ENCODE data around the gene CLDN22. TPM values are rescaled to one million over a fixed set of nuclear protein-coding genes. Genes with fewer than 3 reads are reported as not detected.

The CLDN22 gene
- total and polyA plus RNA-seq, 2 of the 8 experiments (the other 6 are each of a cell fraction or from before 2014, with no cell fraction given): not detected

DNA sequence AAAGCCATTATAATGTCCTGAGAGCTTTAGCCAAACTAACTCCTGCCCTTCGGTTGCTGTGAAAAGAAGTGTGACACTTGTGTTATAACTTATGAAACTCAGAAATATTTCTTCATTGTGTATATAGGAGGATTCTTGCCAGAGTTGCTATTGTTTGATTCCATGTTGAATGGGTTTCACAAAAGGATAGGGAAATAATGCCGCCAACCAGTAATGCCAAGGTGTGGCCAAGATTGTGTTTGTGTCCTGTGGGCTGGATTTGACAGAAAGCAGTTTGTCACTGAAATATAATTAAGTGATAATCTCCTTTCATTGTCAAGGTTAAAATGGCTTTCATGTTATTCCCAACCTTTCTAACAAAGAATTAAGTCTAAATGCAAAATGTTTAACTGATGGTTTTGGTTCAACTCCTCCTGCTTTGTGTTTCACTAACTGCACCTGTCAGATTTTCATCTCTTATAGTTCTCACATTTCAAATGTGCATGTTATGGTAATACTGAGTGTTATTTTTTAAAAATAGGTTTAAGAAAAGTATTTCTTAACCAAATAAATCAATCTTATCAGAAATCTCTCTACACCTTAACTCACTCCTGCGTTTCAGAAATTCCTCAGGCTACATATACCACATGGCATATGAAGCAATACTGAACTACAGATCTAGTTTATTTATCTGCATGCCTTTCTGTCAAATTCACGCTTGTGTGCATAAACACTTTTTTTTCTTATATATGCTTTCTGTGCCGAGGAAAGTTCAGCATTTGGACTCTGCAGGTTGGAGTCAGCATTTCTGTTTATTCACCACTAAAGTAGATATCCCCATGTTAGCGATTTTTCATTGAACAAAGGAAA is at the start of gene CLDN22 (continued):
- TF ChIP-seq SIN3A (conservative IDR thresholded peaks at IDR 0.05 in 1 of 2, IDR thresholded peaks at IDR 0.05 in 1 of 2; ENCODE audit: low read depth in 1 of 2, low read length in 2 of 2): no peak
- TF ChIP-seq CEBPB (IDR thresholded peaks at IDR 0.05; ENCODE audit: low read depth, low read length): no peak

All from H1 (cell line).